Muscle of leg (tissue), 11 donors: Measurements from ENCODE around the gene C22orf42. TPM values are rescaled to one million over a fixed set of nuclear protein-coding genes. Genes with fewer than 3 reads are reported as not detected.

Source experiments
- DNase-seq: peaks from one replicate; pipeline ENCODE4 v3.0.0; 2013
- H3K27ac ChIP-seq: one replicate; pipeline ENCODE4 v1.5.1; 2013; ENCODE audit warnings: mild to moderate bottlenecking, low read length, control low read depth
- H3K27me3 ChIP-seq: one replicate; pipeline ENCODE4 v1.6.1; 2013; ENCODE audit warnings: low read length; ENCODE audit not compliant: control insufficient read depth, insufficient read depth
- H3K36me3 ChIP-seq: one replicate; pipeline ENCODE4 v1.6.1; 2013; ENCODE audit warnings: low read length; ENCODE audit not compliant: control insufficient read depth, insufficient read depth
- H3K4me1 ChIP-seq: one replicate; pipeline ENCODE4 v1.6.1; 2013; ENCODE audit warnings: low read length; ENCODE audit not compliant: control insufficient read depth, insufficient read depth
- H3K4me3 ChIP-seq: one replicate; pipeline ENCODE4 v1.5.1; 2013; ENCODE audit warnings: low read length, control low read depth
- H3K9me3 ChIP-seq: replicated peaks from 2 replicates; pipeline ENCODE4 v1.6.1; 2013; ENCODE audit warnings: low read depth, low read length; ENCODE audit not compliant: control insufficient read depth
- WGBS: methylation state at CpG from one replicate; pipeline ENCODE4 v1.1.5; 2013; ENCODE audit warnings: missing lambda C conversion rate; ENCODE audit not compliant: insufficient coverage; 5-methylcytosine and 5-hydroxymethylcytosine counted together
- polyA plus RNA-seq, 8 donors: library from polyadenylated mRNA; unstranded; fragments of 120-200 nt; gene quantifications; one replicate each; pipeline versions ENCODE4 v1.2.1 to v1.2.3, GENCODE V29; 2013; ENCODE audit warnings: inconsistent platforms in 1 of 8, low replicate concordance in 1 of 8; ENCODE audit not compliant: insufficient read length in 8 of 8, insufficient read depth in 1 of 8
- total RNA-seq: library from RNA; stranded (reverse); fragments of 120-200 nt; gene quantifications from one replicate; pipeline ENCODE4 v1.2.4, GENCODE V29; 2013

Gene C22orf42
- total and polyA plus RNA-seq, 9 donors = not detected

- no CpG with 5 or more reads among the region's 2 CpGs for WGBS
- H3K4me3 ChIP-seq = no peak overlapping the region
- no peaks in the 10 kb centered on the region for H3K4me1 ChIP-seq
- no peak for DNase-seq
- H3K36me3 ChIP-seq = no peaks in the 10 kb centered on the region
- H3K27ac ChIP-seq = no peak overlapping the region
- H3K27me3 ChIP-seq = no peaks in the 10 kb centered on the region
- no peaks in the 10 kb centered on the region for H3K9me3 ChIP-seq
Observed at GRCh38 chr22:32112380-32112779, 46.7 kb downstream of the C22orf42 start.

- peak; percentile 16 for DNase-seq
- WGBS = no CpG with 5 or more reads among the region's 1 CpG
Observed at GRCh38 chr22:32106930-32107329, 52.2 kb downstream of the C22orf42 start.

GRCh38 chr22:32103658-32104315, 55.3 kb downstream of the C22orf42 start:
- H3K4me3 ChIP-seq = no peak overlapping the region
- DNase-seq = no peak
- no peaks in the 10 kb centered on the region for H3K9me3 ChIP-seq
- no peaks in the 10 kb centered on the region for H3K27me3 ChIP-seq
- 13% methylated on average over 1 of the region's 2 CpGs for WGBS
- no peaks in the 10 kb centered on the region for H3K36me3 ChIP-seq
- no peak overlapping the region for H3K27ac ChIP-seq
- no peaks in the 10 kb centered on the region for H3K4me1 ChIP-seq

More at GRCh38 chr22:32106930-32107329, 52.2 kb downstream of the C22orf42 start:
- Histone ChIP-seq H3K4me1 (no peaks in the 10 kb centered on the region), H3K9me3 (no peaks in the 10 kb centered on the region), H3K27me3 (no peaks in the 10 kb centered on the region), H3K27ac (no peak overlapping the region), H3K4me3 (no peak overlapping the region), H3K36me3 (no peaks in the 10 kb centered on the region)

- no peaks in the 10 kb centered on the region for H3K9me3 ChIP-seq
- no peak for DNase-seq
- no peaks in the 10 kb centered on the region for H3K4me1 ChIP-seq
- H3K27ac ChIP-seq = no peak overlapping the region
- 71% methylated on average over 1 of the region's 1 CpG for WGBS
- H3K36me3 ChIP-seq = no peaks in the 10 kb centered on the region
- no peaks in the 10 kb centered on the region for H3K27me3 ChIP-seq
- H3K4me3 ChIP-seq = no peak overlapping the region
Observed at GRCh38 chr22:32100711-32101110, 58.4 kb downstream of the C22orf42 start.

Other genes starting within 250 kb of the C22orf42 start
- 69.5 TPM for gene YWHAH, start 214.8 kb downstream of the C22orf42 start, total RNA-seq
- gene YWHAH, start 214.8 kb downstream of the C22orf42 start, polyA plus RNA-seq = 100 to 1,000 TPM in 4 of 8 donors, 10 to 100 TPM in 4; 86.2 to 120 (median 97.2) TPM
- gene SLC5A1, start 116.0 kb downstream of the C22orf42 start, total RNA-seq = 0.58 TPM
- 10 to 100 TPM in 1 of 8 donors, 1 to 10 TPM in 7; 3.3 to 16.1 (median 3.8) TPM for gene SLC5A1, start 116.0 kb downstream of the C22orf42 start, polyA plus RNA-seq
- not detected for gene RFPL2, start 45.8 kb upstream of the C22orf42 start, total RNA-seq
- under 1 TPM in 3 of 8 donors, not detected in 5; 0.10 to 0.28 (median 0.12) TPM for gene RFPL2, start 45.8 kb upstream of the C22orf42 start, polyA plus RNA-seq
- 0.49 TPM for gene SLC5A4, start 96.0 kb upstream of the C22orf42 start, total RNA-seq
- gene SLC5A4, start 96.0 kb upstream of the C22orf42 start, polyA plus RNA-seq = under 1 TPM; 0.19 to 0.96 (median 0.56) TPM
- not detected for gene RFPL3, start 198.6 kb upstream of the C22orf42 start, total RNA-seq
- under 1 TPM in 1 of 8 donors, not detected in 7; 0.35 TPM for gene RFPL3, start 198.6 kb upstream of the C22orf42 start, polyA plus RNA-seq